ENCODE results near the gene DLK2.
A peak's percentile ranks its signal among the peaks of the same experiment; 100 is the strongest.
"Not testable (repeated sequence)": the region's sequence is repeated elsewhere in the genome, so short reads cannot be mapped to it uniquely, and the experiment has no call there.

The DLK2 gene

DNA sequence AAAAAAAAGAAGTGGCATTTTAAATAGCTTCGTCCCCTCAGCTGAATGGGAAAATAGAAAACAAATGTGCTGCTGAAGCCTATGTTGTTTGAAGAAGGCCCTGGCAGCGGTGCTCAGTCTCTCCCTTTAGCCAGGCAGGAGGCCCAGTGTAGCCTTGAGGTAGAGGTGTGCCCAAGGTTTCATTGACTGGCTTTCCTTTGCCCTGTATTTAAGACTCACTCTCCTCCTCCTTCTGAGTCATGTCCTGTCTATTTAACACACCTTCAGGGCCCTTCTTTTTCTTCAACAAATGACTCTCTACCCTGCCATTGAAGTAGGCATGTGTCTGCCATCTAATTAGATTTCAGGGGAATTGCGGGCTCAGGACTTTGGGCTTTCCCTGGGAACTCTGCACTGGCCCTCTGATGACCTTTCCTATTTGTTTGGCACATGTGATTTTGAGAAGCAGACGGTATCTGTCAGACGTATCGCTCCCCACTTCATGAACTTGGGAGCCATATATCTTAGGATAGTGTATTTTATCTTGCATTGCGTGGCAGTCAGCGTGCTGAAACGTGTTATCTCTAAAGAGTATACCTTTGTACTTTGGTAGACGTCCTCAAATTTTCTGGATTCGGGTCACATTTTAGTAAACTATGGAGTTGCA, 26.4 kb upstream of the DLK2 start:
- no peak for DNase-seq

DNA sequence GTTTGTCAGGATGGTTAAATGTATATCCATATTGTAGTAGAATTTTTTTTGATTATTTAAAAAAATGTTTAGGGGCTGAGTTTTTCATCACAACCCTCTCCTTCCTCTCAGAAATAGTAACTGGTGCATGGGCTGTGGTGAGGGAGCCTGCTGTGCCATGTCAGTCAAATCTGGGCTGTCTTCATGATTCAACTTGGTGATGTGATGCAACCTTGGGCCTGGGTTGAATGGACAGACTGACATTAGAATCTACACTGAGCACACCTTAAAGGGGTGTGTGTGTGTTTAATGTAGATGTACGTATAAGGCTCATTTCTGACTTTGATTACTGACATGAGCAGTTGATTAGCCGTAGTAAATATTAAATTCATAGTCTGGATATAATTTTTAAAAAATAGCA, 25.7 kb upstream of the DLK2 start:
- no peak for DNase-seq

DNA sequence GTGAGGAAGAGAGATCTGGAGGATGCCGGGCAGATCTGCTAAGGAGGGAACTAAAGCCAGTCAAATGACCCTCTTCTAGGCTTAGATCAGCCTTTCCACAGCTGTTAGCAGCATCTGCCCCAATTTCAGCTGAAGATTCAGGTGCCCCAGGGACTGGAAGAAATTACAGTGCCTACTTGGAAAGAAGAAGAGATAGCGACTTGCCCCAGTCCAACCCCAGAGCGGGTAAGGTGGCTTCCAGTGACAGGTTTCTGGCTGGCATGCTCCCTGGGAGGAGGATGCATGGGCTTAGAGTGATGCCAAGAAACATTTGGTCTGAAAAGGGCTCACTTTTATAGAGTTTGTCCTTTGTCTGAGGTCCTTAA, 22.6 kb upstream of the DLK2 start:
- no peak for DNase-seq

DNA sequence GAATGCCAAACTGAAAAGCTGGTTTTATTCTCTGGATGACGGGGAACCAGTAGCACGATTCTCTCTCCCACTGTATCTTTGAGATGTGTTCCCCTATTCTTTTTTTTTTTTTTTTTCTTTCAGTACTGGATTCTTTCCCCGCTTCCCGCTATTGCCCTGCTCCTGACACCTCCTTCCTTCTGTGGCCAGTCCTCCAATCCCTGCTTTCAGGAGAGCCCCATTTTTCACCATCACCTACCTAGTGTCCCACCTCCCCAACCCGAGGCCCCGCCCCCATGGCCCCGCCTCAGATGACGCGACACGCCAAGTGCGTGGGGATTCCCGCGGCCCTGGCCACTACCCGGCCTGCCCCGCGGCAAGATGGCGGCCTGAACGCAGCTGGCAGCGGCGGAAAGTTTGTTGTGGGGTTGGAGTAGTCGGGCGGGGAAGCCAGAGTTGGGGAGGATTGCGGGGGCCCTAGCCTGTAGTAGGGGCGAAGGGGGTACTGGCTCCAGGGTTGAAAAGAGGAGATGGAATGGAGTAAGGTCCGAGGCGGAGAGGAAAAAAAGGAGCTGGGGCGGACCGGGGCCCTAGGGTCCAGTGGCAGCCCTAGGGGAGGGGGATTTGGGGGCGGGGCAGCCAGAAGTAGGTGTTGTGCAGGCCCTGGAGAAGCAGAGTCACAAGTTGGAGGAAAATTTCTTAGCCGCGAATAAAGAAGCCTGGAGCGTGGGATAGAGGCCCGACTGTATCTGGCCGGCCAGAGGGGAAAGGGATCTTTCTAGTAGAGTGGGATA, 22.1 kb upstream of the DLK2 start, which contains the start of gene TJAP1:
Gene TJAP1 (plus strand): TSS at position 336 of the 773 bp plus-strand sequence. CDS start 21,432 bp downstream, outside the sequence.
- peak; percentile 41 to 84 for DNase-seq

DNA sequence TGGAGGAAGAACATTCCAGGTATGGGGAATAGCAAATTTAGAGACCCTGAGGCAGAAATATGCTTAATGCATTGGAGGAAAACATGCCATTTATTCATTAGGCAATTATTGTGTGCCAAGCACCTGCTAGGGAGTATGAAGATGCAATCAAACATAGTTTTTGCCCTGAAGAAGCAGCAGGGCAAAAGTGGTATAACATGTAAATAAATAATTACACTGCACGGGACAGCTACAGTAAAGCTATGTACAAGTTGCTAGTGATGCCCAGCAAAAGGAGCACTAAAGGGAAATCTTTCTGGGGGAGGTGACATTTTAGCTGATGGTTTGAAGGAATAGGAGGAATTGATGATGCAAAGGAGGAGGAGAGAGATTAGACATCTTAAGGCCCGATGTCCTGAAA, 21.4 kb upstream of the DLK2 start:
- DNase-seq: no peak

DNA sequence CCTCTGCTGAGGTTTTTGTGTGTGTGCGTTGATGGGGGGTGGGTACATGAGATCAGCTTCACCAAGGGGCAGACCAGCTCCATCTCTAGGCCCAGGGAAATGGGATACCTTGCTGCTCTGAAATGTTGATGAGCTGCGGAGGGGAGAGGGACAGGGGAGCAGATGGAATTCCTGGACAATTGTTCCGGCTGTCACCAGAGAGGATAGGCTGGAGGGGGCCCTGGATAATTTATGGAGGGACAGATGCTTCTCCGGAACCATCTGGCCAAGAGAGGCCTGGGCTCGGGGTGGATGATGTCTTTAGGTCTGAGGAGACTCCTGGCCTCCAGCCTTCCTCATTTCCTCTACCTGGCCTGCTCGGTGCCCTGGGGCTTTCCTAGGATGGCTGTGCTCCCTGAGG, 20.2 kb upstream of the DLK2 start:
- no peak for DNase-seq

DNA sequence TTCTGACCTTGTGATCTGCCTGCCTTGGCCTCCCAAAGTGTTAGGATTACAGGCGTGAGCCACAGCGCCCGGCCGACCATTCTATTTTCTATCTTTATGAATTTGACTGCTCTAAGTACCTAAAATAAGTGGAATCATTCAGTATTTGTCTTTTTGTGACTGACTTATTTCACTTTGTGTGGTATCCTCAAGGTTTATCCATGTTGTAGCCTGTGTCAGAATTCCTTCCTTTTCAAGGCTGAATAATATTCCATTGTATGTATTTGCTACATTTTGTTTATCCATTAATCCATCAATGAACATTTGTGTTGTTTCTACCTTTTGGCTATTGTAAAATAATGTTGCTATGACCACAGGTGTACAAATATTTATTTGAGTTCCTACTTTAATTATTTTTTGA, 17.2 kb upstream of the DLK2 start:
- no peak for DNase-seq

DNA sequence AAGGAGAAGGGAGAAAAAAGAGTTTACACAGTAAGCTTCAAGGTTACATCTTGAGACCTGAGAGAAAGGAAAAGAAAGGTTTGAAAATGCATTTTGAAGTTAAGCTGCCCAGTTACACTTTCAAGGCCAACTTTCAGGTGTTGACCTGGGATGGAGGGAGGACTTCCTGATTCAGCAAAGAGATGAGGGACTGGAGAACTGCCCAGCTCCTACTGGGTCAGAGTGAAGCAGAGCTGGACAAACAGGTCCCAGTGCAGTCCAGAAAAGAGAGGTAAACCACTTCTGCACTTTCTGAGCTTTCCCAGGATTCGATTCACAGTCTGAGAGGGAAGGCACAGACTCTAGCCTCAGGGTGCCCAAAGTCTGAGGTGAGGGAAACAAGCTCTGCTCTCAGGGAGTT, 16.1 kb upstream of the DLK2 start:
- DNase-seq: no peak

DNA sequence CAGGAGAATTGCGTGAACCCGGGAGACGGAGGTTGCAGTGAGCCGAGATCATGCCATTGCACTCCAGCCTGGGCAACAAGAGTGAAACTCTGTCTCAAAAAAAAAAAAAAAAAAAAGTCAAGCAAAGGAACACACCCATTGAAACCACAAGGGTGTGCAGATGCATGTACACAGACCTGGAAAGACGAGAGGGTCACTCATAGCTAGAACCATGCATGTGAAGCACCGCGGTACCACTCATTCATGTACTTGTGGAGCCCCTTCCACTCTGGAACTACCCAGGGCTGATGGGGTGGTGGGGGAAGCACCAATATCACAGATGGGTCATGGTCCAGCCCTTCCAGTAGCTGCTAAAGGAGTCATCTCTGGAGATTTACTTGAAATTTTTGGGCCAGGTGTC, 14.6 kb upstream of the DLK2 start:
- DNase-seq: no peak

DNA sequence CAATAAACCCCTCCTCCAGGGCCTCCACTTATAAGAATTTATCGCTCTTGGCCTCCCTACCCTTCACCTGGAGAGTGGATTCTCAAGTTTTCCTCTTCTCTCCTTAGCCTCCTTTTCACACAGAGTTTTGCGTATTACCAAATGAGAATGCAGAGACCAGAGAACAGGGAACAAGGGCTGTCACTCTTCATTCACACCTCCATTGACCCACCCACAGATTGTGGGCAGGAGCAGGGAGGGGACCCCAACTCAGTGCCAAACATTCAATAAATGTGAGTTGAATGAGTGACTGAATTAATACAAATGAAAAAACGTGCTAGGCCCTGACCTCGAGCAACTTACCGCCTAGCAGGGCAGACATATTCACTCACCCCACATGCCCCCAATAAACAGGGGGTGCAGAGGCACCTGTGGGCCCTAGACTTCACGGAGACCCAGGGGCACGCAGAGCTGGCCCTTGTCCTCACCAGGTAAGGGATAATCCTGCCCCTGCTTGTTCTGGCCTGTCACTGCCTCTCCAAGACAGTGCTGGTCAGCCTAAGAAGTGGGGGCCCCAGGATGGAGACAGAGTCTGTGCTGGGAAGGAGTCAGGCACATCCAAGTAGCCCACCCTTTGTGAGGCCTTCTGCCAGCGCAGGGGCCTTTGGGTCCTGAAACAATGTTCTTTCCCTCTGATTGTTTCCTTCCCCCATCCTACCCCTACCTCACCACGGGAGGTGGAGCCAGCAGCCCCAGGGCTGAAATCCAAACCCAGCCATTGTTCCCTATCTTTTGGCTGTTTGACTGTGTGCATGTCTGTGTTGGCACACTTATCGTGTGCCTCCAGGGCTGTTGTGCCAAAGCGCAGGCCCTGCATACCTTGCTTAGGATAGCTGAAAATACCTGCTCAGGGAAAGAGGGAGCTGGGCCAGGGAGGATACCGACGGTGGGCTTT, 13.7 kb upstream of the DLK2 start:
- no peak for DNase-seq

DNA sequence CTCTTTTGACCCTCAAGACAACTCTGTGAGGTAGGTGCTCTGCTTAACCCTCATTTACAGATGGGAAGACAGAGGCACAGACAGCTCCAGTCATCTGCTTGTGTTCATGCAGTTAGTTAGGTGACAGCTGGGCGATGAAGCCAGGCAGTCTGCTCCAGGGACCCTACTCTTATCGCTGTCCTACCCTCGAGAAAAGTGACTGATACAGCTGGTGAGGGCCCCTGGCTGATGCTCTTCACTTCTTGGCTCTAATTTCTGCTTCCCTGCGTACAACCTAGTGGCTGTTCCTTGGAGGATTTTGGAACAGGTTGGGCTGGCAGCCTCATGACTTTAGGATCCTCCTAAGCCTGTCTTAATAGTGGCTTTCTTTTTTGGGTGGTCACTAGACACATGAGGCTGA, 12.9 kb upstream of the DLK2 start:
- DNase-seq: no peak

DNA sequence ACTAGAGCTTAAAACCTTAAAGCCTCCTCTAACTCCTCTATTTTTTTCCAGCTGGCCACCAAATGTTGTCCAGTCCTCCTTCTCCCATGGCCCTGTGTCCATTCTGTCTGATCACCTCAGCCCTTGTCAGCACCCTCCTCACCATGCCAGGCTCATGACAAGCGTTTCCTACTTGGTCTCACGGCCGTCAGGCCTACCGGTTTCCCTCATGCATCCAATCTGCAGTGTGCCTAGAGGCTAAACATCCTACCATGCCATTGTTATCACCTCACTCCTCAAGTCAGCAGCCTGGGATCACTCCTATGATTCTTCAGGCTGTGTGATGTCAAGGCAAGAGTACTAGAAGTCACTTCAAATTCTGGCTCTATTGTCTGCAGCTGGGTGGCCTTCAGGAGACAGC, 12.4 kb upstream of the DLK2 start:
- no peak for DNase-seq

DNA sequence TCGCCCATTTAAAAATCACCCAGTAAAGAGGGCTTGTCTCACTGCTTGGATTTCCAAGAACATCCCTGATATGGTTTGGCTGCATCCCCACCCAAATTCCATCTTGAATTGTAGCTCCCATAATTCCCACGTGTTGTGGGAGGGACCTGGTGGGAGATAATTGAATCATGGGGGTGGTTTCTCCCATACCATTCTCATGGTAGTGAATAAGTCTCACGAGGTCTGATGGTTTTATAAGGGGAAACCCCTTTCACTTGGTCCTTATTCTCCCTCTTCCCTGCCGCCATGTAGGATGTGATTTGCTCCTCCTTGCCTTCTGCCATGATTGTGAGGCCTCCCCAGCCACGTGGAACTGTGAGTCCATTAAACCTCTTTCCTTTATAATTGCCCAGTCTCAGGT, 11.9 kb upstream of the DLK2 start:
- not testable (repeated sequence) for DNase-seq

DNA sequence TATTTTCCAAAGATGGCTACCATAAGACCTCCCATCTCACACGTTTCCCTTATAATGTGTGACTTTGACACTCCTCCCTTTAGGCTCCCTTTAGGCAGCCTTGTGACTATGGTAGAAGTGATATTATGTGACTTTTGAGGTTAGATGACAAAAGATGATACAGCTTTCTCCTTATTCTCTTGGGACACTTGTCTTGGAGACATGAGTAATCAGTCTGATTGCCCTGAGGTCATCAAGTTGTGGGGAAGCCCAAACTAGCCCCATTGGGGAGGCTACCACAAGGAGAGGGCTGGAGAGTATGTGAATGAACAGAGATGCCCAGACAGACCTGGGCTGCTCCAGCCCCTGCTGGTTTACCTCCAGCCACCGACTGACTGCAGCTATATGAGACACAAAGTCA, 10.6 kb upstream of the DLK2 start:
- DNase-seq: no peak

DNA sequence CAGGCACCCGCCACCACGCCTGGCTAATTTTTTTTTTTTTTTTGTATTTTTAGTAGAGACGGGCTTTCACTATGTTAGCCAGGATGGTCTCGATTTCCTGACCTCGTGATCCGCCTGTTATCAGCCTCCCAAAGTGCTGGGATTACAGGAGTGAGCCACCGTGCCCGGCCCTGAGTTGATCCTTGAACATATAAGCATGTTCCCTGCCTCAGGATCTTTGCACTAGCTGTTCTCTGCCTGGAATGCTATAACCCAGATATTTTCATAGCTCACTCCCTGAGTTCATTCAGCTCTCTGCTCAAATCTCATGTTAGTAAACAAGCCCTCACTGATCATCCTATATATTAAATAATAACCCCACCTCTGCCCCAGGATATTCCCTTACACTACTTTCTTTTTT, 9.0 kb upstream of the DLK2 start:
- no peak for DNase-seq

DNA sequence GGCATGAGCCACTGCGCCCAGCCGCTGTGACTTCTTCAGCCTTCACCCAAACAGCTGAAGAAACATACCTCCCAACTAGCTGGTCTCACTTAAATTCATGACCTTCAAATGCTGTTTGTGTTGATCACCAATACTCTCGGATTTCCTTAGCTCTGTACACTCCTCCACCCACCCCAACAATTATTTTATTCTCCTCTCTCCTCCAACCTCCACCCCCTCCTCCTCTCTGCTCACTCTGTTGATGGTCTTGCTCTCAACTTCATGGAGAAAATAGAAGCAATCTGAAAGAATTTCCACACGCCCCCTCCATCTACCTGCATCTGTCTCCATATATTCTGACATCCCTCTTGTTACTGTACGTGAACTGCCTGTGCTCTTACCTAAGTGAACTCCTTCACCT, 6.6 kb upstream of the DLK2 start:
- DNase-seq: no peak

DNA sequence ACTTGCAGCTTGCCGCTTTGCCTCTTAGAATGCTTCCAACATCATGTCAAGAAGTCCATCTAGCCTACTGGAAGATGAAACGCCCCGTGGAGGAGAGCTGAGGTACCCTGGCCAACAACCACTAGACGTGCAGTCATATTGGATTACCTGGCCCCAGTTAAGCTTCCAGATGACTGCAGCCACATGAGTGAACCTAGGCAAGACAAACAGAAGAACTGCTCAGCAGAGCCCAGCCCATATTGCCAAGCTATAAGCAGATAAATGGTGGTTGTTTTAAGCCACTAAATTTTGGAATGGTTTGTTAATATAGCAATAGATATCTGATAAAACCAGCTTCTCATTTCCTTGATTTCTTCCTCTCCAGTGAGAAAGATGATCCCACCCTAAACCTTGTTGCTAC, 4.7 kb upstream of the DLK2 start:
- DNase-seq: no peak

DNA sequence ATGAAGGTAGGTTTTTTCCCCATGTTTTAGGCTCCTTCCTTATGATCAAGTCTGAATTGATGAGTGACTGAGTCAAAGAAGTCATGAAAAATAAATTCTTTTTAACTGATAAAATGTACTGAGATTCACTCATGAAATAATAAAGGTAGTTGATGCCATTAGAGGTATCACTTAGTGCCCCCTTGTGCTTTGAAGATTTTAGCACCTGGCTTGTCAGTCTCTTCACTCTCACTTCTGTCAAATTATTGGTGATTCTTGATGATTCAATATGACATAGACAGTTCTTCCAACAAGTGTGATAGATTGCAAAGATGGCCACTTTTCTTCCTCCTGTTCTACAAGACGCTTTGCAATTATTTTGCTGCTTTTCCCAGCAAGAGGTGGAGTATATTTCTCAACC, 4.2 kb upstream of the DLK2 start:
- DNase-seq: no peak

DNA sequence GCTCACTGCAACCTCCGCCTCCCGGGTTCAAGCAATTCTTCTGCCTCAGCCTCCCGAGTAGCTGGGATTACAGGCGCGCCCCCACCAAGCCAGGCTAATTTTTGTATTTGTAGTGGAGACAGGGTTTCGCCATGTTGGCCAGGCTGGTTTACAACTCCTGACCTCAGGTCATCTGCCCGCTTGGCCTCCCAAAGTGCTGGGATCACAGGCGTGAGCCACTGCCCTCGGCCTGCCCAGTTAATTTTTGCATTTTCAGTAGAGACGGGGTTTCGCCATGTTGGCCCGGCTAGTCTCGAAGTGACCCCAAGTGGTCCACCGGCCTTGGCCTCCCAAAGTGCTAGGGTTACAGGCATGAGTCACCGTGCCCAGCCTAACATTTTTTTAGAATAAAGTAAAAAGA, 2.8 kb upstream of the DLK2 start:
- not testable (repeated sequence) for DNase-seq

DNA sequence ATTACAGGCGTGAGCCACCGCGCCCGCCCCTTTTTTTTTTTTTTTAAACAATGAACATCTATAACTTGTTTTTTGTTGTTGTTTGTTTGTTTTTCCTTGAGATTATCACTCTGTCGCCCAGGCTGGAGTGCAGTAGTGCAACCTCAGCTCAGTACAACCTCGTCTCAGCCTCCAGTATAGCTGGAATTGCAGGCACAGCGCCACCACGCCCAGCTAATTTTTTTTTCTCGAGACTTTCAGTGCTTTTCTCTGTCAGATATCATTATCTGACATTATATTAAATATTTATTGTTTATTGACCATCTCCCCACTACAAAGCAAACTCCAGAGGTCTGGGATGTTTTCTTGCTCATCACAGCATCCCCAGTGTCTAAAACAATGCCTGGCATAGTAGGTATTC, 2.3 kb upstream of the DLK2 start:
- DNase-seq: no peak

DNA sequence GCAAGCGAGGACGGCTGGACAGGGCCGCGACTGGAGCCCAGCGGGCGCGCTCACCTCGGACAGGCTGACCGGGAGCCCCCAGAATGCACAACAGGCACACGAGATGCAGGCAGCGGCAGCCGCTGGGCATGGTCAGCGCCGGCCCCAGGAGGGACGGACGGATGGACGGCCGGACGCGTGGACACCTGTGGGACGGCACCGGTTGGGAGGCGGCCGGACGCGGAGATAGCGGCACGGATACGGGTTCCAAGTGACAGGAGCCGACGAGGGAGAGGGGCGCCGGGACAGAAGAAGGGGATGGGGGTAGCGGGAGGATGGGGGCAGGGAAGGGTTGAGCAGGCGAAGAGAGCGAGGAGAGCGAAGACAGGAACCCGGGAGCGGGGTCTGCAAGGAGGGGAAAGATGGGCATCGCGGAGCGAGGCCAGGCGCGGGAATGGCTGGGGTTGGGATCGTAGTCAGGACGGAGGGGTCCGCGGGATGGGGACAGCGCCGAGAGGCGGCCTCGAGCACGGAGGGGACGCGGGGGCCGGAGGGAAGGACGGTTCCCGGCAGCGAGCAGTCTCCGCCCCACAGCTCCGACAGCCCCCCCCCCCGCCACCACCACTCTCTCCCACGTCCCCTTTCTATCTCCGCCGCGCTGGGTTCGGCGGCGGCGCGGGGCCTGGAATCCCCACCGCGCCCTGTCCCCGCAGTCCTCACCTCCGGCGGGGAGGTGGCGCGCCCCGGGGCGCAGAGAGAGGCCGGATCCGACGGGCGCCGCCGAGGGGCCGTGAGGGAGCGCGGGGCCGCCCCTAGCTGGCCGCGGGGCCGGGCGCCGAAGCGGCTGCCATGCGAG, 435 bp downstream of the DLK2 start:
- no peak for DNase-seq

DNA sequence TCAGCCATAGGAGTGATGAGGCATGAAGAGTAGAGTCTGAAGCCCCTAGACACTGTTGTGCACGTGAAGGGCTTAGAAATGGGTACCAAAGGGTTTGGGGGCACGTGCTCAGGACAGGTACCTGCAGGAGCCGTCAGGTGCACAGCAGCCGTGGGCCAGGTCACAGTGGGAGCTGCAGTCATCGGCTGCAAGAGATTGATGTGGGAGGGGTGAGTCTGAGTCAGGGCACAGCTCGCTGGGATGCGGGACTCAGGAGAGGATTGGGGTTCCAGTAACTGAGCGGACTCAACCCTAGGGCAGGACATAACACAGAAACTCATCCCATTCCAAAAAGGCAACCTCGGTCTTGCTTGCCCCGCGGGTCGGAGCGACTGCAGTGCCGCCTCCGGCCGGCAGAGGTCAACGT, 1.1 kb downstream of the DLK2 start:
- DNase-seq: peak in 1 of 2 experiments; percentile 79

DNA sequence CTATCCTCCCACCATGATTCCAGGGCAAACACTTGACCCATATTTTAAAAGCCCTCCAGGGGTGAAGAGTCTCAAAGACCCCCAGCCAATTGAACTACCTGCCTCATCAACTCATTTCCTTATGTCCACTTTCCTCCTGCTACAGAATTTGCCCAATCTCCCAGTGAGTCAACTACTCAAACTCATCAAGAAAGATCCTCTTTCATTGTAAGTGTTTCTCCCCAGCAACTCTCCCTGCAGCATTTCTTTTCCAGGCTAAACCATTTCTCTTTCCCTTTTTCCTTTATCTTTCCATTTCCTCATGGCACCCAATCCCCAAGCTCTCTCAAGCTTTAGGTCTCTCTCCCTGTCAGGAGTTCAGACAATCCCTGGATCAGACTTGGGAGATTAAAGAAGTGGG, 1.5 kb downstream of the DLK2 start:
- no peak for DNase-seq

Data from cerebellar nuclear complex (tissue), 1 donor.